Raji (cell line): ENCODE results near the gene TPRA1.

Source experiments
- POLR2A ChIP-seq: IDR thresholded peaks from 2 replicates; pipeline ENCODE4 v1.6.1; 2011; ENCODE audit warnings: low read depth, low read length, control low read depth; ENCODE audit not compliant: insufficient read depth

Gene TPRA1

GRCh38 chr3:127606086-127606805, 15.7 kb upstream of the TPRA1 start:
- no peak for TF ChIP-seq POLR2A

GRCh38 chr3:127604546-127605165, 14.1 kb upstream of the TPRA1 start:
- no peak for TF ChIP-seq POLR2A

GRCh38 chr3:127604035-127604434, 13.5 kb upstream of the TPRA1 start:
- TF ChIP-seq POLR2A, result no peak

- no peak for TF ChIP-seq POLR2A
Measured at GRCh38 chr3:127600749-127601456, 10.4 kb upstream of the TPRA1 start.

GRCh38 chr3:127598841-127599570, 8.5 kb upstream of the TPRA1 start:
- no peak for TF ChIP-seq POLR2A

GRCh38 chr3:127597020-127597771, 6.7 kb upstream of the TPRA1 start:
- no peak for TF ChIP-seq POLR2A

- TF ChIP-seq POLR2A, result no peak; the same call in 1 of the 2 replicates
Measured at GRCh38 chr3:127595303-127595702, 4.8 kb upstream of the TPRA1 start.

- no peak for TF ChIP-seq POLR2A
Measured at GRCh38 chr3:127593178-127593577, 2.6 kb upstream of the TPRA1 start.

GRCh38 chr3:127590282-127590592, 296 bp downstream of the TPRA1 start:
- no peak for TF ChIP-seq POLR2A

- no peak for TF ChIP-seq POLR2A
Measured at GRCh38 chr3:127589600-127590281, 792 bp downstream of the TPRA1 start.

- TF ChIP-seq POLR2A, result no peak
Measured at GRCh38 chr3:127588806-127589577, 1.5 kb downstream of the TPRA1 start.

GRCh38 chr3:127587876-127588275, 2.7 kb downstream of the TPRA1 start:
- TF ChIP-seq POLR2A, result no peak

GRCh38 chr3:127585813-127586413, 4.6 kb downstream of the TPRA1 start:
- TF ChIP-seq POLR2A, result no peak
